Right cardiac atrium (tissue), 5 donors: Measurements from ENCODE around the gene SLC6A12. TPM values are rescaled to one million over a fixed set of nuclear protein-coding genes. Genes with fewer than 3 reads are reported as not detected.

Source experiments
- ATAC-seq, 2 donors: fragments of 200-7000 bp; cut with Tn5 transposase; one replicate each; pipeline versions ENCODE4 v1.8.0 to v1.9.1; 2020; ENCODE audit warnings: moderate library complexity in 2 of 2, mild to moderate bottlenecking in 1 of 2
- DNase-seq, 3 donors: peaks; one replicate each; pipeline ENCODE4 v3.0.0-alpha.2; 2020
- H3K27ac ChIP-seq: one replicate; pipeline ENCODE4 v1.5.1; 2013; ENCODE audit warnings: mild to moderate bottlenecking, low read length, control low read depth, moderate library complexity
- H3K27me3 ChIP-seq: one replicate; pipeline ENCODE4 v1.6.1; 2013; ENCODE audit not compliant: control insufficient read depth, insufficient read depth
- H3K4me1 ChIP-seq: one replicate; pipeline ENCODE4 v1.6.1; 2013; ENCODE audit warnings: low read length; ENCODE audit not compliant: control insufficient read depth, insufficient read depth
- H3K4me3 ChIP-seq: one replicate; pipeline ENCODE4 v1.5.1; 2013; ENCODE audit warnings: low read length, control low read depth
- H3K9me3 ChIP-seq: one replicate; pipeline ENCODE4 v1.6.1; 2013; ENCODE audit warnings: low read length; ENCODE audit not compliant: control insufficient read depth
- WGBS: extraction: QIAGEN DNeasy Blood & Tissue Kit; methylation state at CpG from one replicate; pipeline ENCODE4 v1.1.7; 2013; 5-methylcytosine and 5-hydroxymethylcytosine counted together
- intact Hi-C, 4 donors: fragments of 100-400 bp; cut with DNase I; formaldehyde crosslinking; loops; one replicate each; pipeline versions ENCODE4 v1.11.0 to v1.14.0; 2022 to 2023
- long read RNA-seq, 4 donors: library from polyadenylated mRNA; unstranded; transcript quantifications; one replicate each; pipeline ENCODE4 v2.0.0, GENCODE V29; 2020 to 2021
- polyA plus RNA-seq: library from polyadenylated mRNA; stranded (reverse); fragments of 200-250 nt; gene quantifications from one replicate; pipeline ENCODE4 v1.2.3, GENCODE V29; 2013
- total RNA-seq, 4 donors: library from RNA; stranded (reverse); fragmentation: NEBNext Ultra II Directional; extraction: Animal tissue kit (Norgen Biotek cat#: 25700); gene quantifications; one replicate each; pipeline ENCODE4 v1.2.1, GENCODE V29; 2021
- donor health status: healthy with polysubstance abuse.
- donor health status: DM: no; HTN: yes; CAD: no.
- donor health status: DM: no; HTN: no; CAD: no.
- donor health status: DM: no; HTN: yes; CAD: no; lungs with severe emphysema.
- donor health status: DM: yes; HTN: yes; CAD: no.

The SLC6A12 gene
- 1 to 10 TPM in 3 of 4 donors, under 1 TPM in 1; 0.89 to 2.9 (median 1.3) TPM for total RNA-seq
- 0.20 TPM for polyA plus RNA-seq
- long read RNA-seq, donor 1 = 0 reads
- long read RNA-seq, donor 2 = 0 reads
- long read RNA-seq, donor 3 = 0 reads
- long read RNA-seq, donor 4 = 0 reads

DNA sequence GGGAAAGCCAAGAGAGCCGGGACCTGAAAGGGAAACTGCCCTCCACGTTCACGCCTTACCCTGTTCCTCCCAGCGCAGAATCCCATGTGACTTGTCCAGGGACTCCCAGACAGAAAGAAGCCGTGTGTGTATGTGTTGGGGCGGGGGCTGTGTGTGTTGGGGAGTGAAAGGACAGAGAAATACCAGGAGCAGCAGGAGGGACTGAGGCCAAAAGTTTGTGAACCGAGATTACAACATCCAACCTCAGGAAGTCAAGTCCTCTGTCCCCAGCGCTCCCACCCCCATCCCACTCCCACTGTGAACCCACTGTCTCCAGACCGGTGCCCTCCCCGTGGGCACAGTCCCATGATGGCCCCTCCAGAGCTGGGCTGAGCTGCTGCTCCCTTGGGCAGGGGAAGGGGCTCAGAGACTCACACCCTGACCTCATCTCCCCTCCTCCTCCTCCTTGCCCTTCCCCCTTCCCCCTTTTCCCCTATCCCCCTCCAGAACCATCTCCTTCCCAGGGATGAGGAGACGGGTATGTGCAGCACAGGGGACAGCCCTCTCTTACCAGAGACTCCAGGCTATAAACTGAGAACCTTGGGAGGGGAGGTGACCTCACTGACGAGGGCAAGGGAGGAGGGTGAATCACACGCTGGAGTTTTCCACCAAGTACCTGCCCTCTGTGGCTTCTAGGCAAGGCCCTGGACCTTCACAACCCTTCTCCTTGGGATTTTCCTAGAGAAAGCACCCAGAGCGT lies at the start of gene SLC6A12:
TSS of gene SLC6A12 (minus strand) at position 155 of the 739 bp plus-strand sequence. CDS start 4,171 bp downstream, outside the sequence.
- ATAC-seq (peak in 1 of 2 donors; percentile 10), DNase-seq (no peak)
- H3K27me3 ChIP-seq = no peaks in the 10 kb centered on the region
- no peak within 1 kb of the TSS for H3K27ac ChIP-seq
- no peaks in the 10 kb centered on the region for H3K4me1 ChIP-seq
- intact Hi-C loops = no loop called here
- WGBS = 37% methylated on average over 14 of the region's 14 CpGs
- no peak within 1 kb of the TSS for H3K4me3 ChIP-seq
- H3K9me3 ChIP-seq = no peaks in the 10 kb centered on the region

DNA sequence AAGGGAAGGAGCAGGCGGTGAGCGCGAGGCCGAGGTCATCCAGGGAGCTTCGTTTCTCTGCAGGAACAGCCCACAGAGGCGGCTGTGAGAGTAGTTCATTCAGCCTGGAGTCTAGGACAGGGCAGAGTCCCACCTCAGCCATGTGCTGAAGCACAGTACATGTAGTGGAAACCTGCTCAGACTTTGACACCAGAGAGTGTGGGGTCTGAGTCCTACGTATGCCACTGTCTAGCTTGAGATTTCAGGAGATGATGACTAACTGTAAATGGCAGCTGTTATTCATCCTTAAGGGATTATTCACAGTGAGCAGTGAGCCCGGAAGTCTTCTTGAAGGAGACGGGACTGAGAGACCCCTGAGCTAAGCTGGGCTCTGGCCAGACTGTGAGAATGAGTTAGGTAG lies 49.6 kb upstream of the SLC6A12 start:
- Histone ChIP-seq H3K4me1 (peaks cover 6% of the 10 kb centered on the region), H3K27ac (no peak overlapping the region), H3K27me3 (no peaks in the 10 kb centered on the region), H3K4me3 (no peak overlapping the region), H3K9me3 (no peaks in the 10 kb centered on the region)
- DNase-seq = no peak
- intact Hi-C loops = no loop called here
- peak; percentile 8 to 20 for ATAC-seq
- 73% methylated on average over 9 of the region's 9 CpGs for WGBS

DNA sequence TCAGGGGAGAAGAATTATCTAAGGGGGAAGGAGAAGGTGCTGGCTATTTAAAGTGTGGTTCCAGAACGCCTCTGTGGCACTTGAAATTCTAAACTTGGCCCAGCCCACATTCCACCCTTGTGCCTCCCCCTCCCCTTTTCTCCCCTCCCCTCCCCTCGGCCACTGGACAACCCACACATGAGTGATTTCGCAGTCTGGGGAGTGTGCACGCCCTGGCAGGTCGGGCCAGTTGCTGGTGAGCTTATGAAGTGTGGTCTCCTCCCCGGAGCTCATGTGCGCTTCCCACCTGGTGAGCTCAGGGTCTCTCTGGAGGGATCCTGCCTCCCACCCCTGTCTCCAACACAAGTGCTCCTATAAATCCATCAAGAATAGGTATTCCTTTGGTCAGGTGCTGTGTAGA lies 48.9 kb upstream of the SLC6A12 start, which contains the start of gene SLC6A13:
TSS of gene SLC6A13 (minus strand) at position 20 of the 400 bp plus-strand sequence. CDS start 2,784 bp downstream, outside the sequence.
- no peak within 1 kb of the TSS for H3K27ac ChIP-seq
- peak in 2 of 3 donors; percentile 57 to 63 for DNase-seq
- no peak within 1 kb of the TSS for H3K4me3 ChIP-seq
- peak; percentile 56 to 78 for ATAC-seq
- intact Hi-C loops = no loop called here
- WGBS = 23% methylated on average over 7 of the region's 7 CpGs
- peaks cover 3% of the 10 kb centered on the region for H3K4me1 ChIP-seq
- no peaks in the 10 kb centered on the region for H3K9me3 ChIP-seq
- H3K27me3 ChIP-seq = no peaks in the 10 kb centered on the region

DNA sequence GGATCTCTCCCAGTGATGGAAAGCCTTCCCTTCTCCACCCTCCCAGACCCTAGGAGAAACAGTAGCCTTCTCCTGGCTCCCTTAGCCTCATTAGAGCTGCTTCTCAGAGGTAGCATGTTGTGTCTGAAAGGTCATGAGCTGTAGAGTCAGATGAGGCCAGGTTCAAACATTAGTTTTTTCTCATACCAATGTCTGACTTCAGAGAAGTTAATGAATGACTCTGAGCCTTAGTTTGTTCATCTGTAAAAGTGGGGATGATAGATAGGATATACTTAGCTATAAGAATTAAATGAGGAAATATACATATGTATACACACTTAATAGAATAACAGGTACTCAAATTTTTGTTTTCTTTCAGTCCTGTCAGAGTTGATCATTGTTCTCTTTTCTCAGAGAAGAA lies 48.2 kb upstream of the SLC6A12 start:
- Histone ChIP-seq H3K27ac (no peak overlapping the region), H3K27me3 (no peaks in the 10 kb centered on the region), H3K4me3 (no peak overlapping the region), H3K9me3 (no peaks in the 10 kb centered on the region), H3K4me1 (peaks cover 3% of the 10 kb centered on the region)
- DNase-seq = no peak
- intact Hi-C loops = no loop called here
- no peak for ATAC-seq

DNA sequence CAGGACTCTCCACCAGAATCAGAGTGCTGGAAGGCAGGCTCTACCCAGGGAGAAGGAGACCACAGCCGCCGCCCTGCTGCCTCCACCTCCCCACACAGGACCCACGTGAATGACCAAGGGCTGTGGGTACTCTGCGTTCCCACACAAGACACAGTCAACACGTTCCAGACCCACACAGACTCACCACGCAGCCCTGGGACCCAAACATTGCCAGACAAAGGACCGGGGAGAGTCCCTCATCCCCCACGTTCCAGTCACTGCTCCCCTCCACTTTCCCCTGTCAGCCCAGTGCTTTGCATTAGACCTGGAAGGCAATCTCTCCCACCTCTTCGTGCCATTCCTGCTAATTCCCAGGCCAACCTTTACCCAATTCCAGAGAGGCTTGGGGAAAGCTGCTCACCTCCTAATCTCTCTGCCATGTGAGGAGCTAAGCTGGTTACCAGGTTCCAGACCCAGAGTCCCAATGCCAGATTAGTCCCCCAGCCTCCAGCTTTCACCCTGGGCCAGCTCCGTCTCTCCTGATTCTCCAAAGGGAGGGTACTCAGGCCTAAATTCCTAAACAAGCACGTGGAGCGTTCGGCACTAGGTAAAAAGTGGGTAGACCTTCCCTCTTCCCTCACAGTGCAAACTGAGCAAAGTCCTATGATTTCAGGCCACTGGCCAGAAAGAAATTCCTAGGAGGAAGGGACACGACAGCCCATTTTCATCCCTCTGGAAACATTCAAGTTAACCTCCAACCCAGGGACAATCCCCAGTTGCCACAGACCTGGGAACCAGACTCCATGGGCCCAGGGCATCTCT lies 43.8 kb upstream of the SLC6A12 start:
- Histone ChIP-seq H3K4me3 (no peak overlapping the region), H3K27me3 (no peaks in the 10 kb centered on the region), H3K27ac (no peak overlapping the region), H3K4me1 (no peaks in the 10 kb centered on the region), H3K9me3 (no peaks in the 10 kb centered on the region)
- no peak for ATAC-seq
- WGBS = 65% methylated on average over 14 of the region's 14 CpGs
- no peak for DNase-seq
- intact Hi-C loops = no loop called here

DNA sequence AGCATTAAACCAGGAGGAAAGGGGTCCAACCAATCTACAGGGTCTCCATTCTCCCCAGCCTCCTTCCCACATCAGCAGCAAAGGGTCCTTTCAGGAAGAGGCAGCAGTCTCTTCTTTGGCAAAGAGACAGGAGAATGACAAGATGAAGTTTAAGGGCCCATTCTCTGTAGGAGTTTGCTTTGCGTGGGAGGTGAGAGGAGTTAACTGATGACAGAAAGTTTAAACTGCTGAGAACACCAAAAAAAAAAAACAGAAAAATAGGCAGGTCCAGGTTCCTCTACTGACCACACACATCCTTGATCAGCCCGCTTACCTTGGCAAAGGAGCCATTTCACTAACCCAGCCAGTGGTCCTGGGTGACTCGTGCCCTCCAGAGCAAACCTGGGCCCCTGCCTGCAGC lies 43.0 kb upstream of the SLC6A12 start:
- Histone ChIP-seq H3K4me3 (no peak overlapping the region), H3K27ac (no peak overlapping the region), H3K27me3 (no peaks in the 10 kb centered on the region), H3K9me3 (no peaks in the 10 kb centered on the region), H3K4me1 (no peaks in the 10 kb centered on the region)
- WGBS = 62% methylated on average over 3 of the region's 3 CpGs
- no peak for ATAC-seq
- DNase-seq = no peak
- intact Hi-C loops = no loop called here

DNA sequence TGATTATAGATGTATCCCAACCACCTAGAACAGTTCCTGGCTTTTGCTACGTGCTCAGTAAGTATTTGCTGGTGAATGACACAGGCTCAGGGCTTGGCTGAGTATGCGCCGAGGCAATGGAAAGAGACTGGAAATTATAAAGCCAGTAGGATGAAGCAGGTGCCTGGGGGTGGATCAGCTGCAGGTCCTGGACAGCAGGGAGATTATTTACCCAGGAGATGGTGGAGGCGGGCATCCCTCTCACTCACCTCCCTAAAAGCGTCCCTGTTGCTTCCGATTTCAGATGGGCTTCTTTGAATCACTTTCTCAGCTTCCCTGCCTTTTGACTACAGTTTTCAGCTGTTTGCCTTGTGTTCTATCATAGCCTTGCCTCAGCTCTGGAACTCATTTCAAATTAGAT lies 42.3 kb upstream of the SLC6A12 start:
- DNase-seq = no peak
- no peaks in the 10 kb centered on the region for H3K27me3 ChIP-seq

DNA sequence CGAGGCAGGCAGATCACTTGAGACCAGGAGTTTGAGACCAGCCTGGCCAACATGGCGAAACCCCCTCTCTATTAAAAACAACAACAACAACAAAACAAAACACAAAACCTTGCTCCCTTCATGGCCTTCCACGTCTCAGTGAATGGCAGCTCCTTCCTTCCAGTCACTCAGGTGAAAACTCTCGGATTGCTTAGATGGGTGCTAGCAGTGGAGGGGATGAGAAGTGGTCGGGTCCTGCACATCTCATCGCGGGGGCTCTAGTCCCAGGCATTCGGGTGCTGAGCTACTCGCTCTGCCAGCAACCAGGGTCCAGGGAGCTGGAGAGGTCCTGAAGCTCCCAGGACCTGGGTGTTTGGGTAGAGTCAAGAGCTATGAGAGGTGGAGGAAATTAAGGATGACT lies 41.0 kb upstream of the SLC6A12 start:
- no peaks in the 10 kb centered on the region for H3K27me3 ChIP-seq
- no peaks in the 10 kb centered on the region for H3K9me3 ChIP-seq
- no peaks in the 10 kb centered on the region for H3K4me1 ChIP-seq
- DNase-seq (no peak), ATAC-seq (no peak)
- intact Hi-C loops = no loop called here
- no peak overlapping the region for H3K27ac ChIP-seq
- no peak overlapping the region for H3K4me3 ChIP-seq
- 84% methylated on average over 9 of the region's 9 CpGs for WGBS

More for the DNA sequence above, 42.3 kb upstream of the SLC6A12 start:
- H3K9me3 ChIP-seq = no peaks in the 10 kb centered on the region
- intact Hi-C loops = no loop called here
- no peak for ATAC-seq
- no peaks in the 10 kb centered on the region for H3K4me1 ChIP-seq
- no peak overlapping the region for H3K4me3 ChIP-seq
- WGBS = 92% methylated on average over 6 of the region's 6 CpGs
- no peak overlapping the region for H3K27ac ChIP-seq

DNA sequence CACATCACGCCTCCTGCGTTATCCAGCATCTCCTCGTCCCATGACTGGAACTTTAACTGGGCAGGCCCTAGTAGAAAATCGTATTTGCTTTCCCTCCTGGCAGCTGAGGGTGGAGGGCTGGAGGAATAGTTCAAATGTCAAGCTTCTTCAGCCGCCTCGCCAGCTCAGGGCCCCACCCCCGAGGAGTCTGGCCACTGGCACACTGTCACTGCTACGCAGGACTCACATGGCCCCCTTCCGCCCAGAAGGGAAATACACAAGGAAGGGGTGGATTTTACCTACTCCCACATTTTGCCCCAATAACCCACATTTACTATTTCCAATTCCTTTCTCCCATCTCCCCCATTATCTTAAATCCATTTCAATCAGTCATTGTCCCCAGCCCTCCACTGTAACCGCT lies 40.1 kb upstream of the SLC6A12 start:
- H3K4me1 ChIP-seq = no peaks in the 10 kb centered on the region
- no peaks in the 10 kb centered on the region for H3K9me3 ChIP-seq
- 56% methylated on average over 10 of the region's 10 CpGs for WGBS
- intact Hi-C loops = no loop called here
- ATAC-seq (peak in 1 of 2 donors; percentile 61), DNase-seq (no peak)
- H3K27ac ChIP-seq = no peak overlapping the region
- no peak overlapping the region for H3K4me3 ChIP-seq
- H3K27me3 ChIP-seq = no peaks in the 10 kb centered on the region

DNA sequence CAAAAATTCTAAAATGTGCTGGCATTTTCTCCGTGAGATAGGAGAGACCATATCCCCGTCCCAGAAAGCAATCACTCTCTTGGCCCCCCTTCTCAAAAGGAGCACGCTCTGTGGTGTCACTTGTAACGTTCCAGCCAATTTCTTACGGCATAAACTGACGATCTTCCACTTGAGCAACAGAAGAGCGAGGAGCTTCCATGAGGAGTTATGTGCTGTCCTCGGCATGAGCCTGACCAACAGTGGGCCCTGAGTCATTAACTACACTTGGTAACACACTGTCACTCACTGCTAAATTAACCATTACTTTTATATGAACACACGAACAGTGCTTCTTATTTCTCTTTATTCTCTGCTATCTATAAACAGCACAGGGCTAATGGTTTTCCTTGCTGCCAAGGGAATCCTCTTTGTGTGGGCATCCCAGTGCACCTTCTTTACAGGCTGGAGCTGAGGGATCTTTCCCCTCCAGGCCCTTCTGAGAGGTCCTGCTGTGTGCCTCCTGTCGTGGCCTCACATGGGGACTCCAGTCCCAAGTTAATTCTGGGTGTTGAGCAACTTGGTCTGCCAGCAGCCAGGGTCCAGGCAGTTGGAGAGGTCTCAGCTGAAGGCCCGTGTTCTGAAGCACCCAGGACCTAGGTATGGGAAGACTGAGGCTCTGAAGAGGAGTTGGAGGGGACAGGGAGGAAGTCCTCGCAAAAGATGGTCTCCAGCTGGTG lies 39.3 kb upstream of the SLC6A12 start:
- Histone ChIP-seq H3K9me3 (no peaks in the 10 kb centered on the region), H3K4me3 (no peak overlapping the region), H3K27ac (no peak overlapping the region), H3K27me3 (no peaks in the 10 kb centered on the region), H3K4me1 (no peaks in the 10 kb centered on the region)
- WGBS = 78% methylated on average over 12 of the region's 12 CpGs
- ATAC-seq = no peak
- intact Hi-C loops = no loop called here
- no peak for DNase-seq

DNA sequence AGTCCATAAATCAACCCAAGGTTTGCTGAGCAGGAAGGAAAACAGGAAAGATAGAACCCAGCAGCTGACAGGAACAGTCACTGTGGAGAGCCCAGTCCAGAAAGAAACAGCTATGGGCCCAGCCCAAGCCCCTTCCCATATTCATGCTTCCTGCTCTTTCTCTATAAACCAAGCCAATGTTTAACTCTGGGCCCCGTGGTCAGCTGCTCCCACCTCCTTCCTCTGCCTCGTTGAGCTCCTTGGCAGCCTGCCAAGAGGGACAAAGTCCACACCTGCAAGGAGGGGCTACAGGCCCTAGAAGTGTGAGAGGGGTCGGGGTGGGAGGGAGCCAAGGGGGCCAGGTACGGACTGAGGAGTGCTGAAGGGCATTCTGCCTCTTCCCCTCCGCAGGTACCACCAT lies 38.7 kb upstream of the SLC6A12 start:
- WGBS = 51% methylated on average over 5 of the region's 5 CpGs
- no peak overlapping the region for H3K27ac ChIP-seq
- intact Hi-C loops = no loop called here
- no peak for DNase-seq
- H3K27me3 ChIP-seq = no peaks in the 10 kb centered on the region
- ATAC-seq = no peak
- no peaks in the 10 kb centered on the region for H3K4me1 ChIP-seq
- H3K9me3 ChIP-seq = no peaks in the 10 kb centered on the region
- H3K4me3 ChIP-seq = no peak overlapping the region
